ENCODE data around the gene TEK.

- TF ChIP-seq POLR2A (IDR thresholded peaks at IDR 0.05) (no peak), CTCF (IDR thresholded peaks at IDR 0.05) (no peak)
These were observed 151.9 kb downstream of the TEK start for GRCh38 chr9:27260789-27261516.
